G401 (cell line): ENCODE measurements around the gene CRIP3. TPM values are rescaled to one million over a fixed set of nuclear protein-coding genes. Genes with fewer than 3 reads are reported as not detected.
"Not testable (repeated sequence)": the region's sequence is repeated elsewhere in the genome, so short reads cannot be mapped to it uniquely, and the experiment has no call there.

ENCODE experiments used
- DNase-seq: peaks from one replicate; pipeline ENCODE4 v3.0.0-alpha.2; 2015; ENCODE audit warnings: low spot score
- in situ Hi-C: cut with HindIII; loops from 2 replicates; pipeline ENCODE4 v1.10.0; 2016; ENCODE audit warnings: low sequenced_read_pairs, mixed read lengths
- total RNA-seq: library from RNA; depleted of rRNA; stranded (reverse); fragments of >200 nt; shearing (Covaris generic); gene quantifications from 2 replicates; pipeline ENCODE4 v1.2.3, GENCODE V29; 2014

The CRIP3 gene
- total RNA-seq, 1 experiment from 2014 or later, result not detected

DNA sequence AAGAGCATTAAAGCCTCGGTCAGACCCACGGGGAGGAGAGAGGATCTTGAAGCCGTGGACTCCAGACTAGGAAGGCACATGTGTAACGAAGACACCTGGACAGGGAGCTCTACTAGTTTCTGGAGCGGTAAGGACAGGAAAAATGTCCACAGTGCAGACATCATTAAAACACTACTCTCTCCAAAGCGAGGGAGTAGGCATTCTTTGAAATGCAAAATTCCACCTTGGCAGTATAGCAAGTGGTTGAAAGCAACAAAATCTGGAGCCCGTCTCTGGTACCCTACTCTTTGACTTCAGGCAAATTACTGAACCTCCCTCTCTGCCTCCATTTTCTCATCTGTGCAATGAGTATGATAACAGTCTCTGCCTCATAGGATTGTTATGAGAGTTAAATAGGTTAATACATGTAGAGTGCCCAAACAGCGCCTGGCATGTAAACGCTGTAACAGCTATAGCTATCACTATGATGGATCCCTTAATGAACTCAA lies 408 bp upstream of the CRIP3 start:
- no peak for DNase-seq
- in situ Hi-C loops, result no loop called here

DNA sequence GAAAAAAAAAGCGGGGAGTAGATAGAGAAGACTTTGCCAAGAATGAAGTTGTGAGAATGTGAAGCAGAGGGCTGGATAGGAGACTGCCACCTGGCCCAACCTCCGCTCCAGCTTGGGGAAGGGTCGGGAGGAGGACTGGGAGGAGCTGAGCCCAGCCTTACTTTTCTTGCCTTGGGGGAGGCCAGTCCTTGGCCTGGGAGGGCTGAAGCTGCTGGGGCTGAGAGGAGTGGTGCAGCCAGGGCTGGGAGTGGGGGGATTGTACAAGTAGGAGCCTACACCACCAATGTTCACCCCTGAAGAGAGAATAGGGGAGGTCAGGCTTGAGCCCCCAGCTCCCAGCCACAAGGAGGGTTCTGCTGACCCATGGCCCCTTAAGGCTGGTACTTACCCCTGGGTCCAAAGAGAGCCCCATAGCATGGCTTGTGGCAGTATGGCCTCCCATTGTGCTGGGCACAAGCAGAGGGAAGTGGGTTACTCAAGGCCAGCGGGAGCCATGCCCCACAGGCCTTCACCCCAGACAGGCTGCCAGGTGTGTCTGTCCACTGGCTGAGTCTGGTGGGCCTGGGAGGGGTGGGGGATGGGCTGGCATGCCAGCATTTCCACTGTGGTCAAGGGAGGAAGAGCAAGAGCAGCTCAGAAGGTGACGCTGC lies 1.1 kb downstream of the CRIP3 start:
- no peak for DNase-seq
- in situ Hi-C loops, result no loop called here

DNA sequence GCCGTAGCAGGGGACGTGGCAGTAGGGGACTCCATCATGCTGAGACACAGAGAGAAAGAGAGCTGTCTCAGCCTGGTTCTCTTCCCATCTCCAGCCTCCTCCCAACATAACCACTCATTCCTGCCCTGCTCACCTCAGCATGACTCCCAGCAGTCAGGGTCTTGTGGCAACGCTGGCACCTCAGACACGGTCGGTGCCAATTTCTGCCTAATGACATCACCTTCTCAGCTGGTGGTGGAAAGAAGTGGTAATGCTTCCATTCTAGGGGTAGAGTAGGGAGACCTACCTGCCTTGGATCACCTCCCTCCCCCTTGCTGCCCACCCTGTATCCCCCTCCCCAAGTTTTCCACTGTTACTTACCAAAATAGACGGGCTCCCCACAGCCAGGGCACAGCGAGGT lies 2.5 kb downstream of the CRIP3 start:
- DNase-seq, result no peak
- in situ Hi-C loops, result no loop called here

DNA sequence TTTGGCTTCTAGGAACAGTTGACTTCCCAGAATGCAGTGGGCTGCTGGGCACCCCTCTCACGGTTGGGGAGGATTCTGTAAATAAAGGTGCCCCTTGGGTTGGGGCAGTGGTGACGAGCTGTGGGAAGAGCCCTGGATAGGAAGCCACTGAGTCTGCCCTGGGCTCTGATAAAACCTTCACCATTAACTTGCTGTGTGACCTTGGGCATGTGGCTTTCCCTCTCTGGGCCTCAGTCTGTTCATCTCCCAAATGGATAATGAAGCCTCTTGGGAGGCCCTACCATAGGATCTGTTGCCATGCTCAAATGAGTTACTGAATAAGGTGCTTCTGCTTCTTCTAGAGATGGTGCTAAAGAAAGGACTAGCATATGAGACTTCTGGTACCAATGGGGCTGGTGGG lies 3.7 kb downstream of the CRIP3 start:
- DNase-seq, result no peak

DNA sequence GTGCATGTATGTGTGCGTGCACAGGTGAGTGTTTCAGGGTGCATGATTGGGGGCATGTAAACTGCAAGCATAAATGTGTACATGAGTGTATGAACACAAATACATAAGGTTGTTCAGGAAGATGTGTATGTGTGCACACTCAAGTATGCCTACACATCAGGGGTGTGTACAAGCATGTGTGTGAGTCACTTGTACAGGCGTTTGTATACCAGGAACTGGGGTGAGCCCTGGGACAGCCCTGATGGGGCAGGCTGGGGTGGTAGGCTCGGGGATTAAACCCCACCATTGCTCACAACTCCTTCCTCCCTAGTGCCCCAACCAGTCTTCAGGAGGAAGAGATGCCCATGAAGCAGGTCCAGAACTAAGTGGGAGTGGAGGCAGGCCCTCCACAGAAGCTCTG lies 4.3 kb downstream of the CRIP3 start:
- no peak for DNase-seq
- in situ Hi-C loops, result no loop called here

More for the DNA sequence above, 3.7 kb downstream of the CRIP3 start:
- in situ Hi-C loops, result no loop called here

DNA sequence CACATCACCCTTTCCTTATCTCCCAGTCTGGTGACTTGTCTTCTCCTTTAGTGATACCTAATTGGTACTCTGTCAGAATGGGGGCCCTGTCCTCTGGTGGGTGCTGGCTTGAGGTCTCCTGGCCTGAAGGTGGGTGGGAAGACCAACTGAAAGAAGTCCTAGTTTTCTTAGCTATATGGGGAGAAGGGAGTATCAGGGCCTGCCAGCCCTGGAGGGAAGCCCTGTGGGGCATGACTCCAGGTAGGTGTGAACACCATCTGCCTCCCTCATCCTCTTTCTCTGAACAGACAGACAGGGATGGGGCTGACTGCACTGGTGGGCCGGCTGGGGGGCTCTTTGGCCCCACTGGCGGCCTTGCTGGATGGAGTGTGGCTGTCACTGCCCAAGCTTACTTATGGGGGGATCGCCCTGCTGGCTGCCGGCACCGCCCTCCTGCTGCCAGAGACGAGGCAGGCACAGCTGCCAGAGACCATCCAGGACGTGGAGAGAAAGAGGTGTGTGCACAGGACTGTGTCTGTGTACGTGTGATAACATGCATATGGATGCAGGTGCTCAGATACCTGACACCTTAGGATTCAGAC lies 4.8 kb downstream of the CRIP3 start:
- in situ Hi-C loops, result no loop called here
- peak; percentile 7 for DNase-seq

DNA sequence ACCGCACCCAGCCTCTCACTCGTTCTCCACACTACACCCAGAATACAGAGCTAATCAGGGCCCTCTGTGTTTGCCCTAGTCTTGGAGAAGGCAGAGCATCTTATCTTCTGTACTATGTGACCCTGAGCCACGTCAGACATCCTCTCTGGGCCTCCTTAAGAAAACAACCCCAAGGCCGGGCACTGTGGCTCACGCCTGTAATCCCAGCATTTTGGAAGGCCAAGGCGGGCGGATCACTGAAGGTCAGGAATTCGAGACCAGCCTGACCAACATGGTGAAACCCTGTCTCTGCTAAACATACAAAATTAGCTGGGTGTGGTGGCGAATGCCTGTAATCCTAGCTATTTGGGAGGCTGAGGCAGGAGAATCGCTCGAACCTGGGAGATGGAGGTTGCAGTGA lies 5.6 kb downstream of the CRIP3 start:
- in situ Hi-C loops, DNase-seq: not testable (repeated sequence)

DNA sequence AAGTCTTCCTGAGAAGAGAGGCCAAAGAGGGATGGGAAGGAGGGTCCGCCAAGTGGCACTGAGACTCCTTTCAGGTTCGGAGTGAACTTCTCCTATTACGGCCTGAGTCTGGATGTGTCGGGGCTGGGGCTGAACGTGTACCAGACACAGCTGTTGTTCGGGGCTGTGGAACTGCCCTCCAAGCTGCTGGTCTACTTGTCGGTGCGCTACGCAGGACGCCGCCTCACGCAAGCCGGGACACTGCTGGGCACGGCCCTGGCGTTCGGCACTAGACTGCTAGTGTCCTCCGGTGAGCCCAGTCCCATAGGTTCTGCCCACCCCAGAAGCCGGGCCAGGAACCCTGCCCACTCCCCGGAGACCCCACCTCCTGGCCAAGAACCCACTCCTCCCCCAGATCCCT lies 6.5 kb downstream of the CRIP3 start:
- DNase-seq, result no peak
- in situ Hi-C loops, result no loop called here

DNA sequence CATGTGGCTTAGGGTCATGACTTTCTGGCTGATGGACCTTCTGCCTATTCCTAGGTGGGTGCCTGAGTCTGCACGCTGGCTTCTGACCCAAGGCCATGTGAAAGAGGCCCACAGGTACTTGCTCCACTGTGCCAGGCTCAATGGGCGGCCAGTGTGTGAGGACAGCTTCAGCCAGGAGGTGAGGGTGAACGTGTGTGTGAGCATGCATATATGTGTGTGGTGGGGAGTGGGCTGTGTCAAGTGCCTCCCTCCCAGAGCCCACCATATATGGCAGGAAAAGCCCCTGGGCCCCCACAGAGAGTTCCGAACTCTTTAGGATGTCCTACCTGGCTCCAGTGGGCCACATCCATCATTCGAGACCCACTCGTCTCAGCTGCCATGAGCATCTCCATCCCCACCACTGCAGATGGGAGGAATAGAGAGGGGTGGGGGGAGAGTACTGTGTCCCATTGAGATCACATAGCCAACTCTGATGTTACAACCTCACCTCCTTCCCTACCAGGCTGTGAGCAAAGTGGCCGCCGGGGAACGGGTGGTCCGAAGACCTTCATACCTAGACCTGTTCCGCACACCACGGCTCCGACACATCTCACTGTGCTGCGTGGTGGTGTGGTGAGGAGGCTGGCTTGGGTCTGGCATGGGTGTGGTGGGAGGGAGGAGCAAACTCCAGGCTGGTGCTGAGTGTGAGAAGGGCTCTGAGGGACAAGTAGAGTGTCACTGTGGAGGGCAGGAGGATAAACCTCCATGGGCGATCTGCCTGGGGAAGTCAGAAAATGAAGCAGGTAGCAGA lies 7.3 kb downstream of the CRIP3 start:
- DNase-seq, result no peak
- in situ Hi-C loops, result no loop called here

DNA sequence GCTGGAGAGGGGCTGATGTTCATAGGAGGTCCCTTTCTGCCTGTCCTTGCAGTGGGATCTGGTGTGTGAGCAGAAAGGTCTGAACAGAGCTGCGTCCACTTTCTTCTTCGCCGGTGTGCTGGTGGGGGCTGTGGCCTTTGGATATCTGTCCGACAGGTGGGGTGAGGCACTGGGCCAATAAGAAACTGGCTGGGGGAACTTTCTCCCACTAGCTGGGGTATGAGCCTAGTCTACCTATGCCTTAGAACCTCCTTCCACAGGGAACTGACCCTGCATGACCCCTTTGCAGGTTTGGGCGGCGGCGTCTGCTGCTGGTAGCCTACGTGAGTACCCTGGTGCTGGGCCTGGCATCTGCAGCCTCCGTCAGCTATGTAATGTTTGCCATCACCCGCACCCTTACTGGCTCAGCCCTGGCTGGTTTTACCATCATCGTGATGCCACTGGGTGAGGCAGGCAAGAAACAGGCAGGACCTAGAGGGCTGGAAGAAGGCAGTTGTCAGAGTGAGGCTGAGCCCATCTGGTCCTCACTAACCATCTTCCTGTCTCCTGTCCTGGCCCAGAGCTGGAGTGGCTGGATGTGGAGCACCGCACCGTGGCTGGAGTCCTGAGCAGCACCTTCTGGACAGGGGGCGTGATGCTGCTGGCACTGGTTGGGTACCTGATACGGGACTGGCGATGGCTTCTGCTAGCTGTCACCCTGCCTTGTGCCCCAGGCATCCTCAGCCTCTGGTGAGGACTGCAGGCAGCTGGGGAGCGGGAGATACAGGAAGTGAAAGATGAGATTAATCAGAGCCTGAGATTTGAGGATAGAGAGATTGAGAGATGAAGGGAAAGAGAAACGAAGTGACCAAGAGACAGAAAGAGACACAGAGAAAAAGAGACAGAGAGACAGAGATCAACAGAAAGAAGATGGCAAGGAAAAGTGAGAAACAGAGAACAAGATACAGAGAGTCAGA lies 9.0 kb downstream of the CRIP3 start:
- in situ Hi-C loops, result no loop called here
- DNase-seq, result no peak

DNA sequence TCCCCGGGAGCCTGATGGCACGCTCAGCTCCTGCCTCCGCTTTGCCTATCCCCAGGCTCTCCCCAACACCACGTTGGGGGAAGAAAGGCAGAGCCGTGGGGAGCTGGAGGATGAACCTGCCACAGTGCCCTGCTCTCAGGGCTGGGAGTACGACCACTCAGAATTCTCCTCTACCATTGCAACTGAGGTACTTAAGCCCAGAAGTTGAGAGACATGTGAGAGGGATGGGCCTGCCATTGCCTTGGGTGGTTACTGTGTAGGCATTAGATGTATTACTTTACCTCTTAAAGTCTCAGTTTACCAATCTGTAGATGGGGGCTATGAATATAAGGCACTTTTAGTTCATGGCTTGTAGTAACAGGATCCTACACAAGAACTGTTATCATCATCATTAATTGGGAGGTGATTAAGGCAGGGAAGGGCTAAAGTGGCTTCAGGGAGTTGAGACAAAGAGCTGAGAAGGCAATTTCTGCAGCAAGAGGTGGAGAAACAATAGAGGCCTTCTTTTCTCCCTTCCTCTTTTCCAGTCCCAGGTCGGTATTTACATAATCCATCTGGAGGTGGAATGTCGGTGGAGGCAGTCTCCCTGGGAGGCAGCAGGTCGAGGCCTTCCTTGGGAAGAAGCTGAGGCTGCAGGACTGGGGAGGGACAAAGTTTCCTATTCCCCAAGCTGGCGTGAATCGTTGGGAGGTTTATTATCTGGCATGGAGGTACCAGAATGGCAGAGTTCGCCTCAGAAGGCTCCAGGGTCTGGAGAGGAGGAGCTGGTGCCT lies 9.9 kb downstream of the CRIP3 start:
- no peak for DNase-seq

DNA sequence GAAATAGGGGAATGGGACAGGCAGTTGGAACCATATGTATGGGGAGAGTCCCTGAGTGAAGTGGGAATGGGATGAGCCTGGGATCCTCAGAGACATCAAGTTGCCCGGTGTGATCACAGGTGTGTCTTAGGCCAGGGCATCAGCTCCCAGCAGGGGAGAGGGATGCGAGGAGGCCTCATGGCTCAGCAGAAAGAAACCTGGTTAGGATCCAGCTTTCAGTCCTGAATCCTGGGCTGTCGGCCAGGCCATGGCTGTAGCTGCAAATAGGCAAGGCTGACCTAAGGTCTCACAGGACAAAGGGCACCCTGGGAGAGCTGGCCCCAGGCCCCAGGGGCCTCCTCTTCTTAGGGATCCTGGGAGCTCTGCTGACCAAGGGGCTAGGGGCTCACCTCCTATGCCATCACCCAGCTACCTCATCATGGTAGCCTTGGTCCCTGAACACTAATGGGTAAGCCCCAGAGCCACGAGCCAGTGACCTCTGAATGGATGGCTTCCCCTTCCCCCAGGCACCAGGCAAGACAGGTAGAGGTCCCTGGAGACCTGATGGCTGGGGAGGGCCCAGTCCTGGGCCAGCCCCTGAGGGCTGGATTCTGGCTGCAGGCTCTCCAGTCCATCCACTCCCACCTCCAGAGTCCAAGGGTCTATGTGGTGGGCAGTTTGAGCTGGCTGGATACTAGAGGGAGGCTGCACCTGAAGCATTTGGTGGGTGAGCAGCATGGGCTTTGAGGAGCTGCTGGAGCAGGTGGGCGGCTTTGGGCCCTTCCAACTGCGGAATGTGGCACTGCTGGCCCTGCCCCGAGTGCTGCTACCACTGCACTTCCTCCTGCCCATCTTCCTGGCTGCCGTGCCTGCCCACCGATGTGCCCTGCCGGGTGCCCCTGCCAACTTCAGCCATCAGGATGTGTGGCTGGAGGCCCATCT lies 10.7 kb downstream of the CRIP3 start, which contains the start of gene SLC22A7:
Gene SLC22A7 (plus strand): TSS at position 617 of the 921 bp plus-strand sequence. CDS start 99 bp downstream, at position 716.
- in situ Hi-C loops, result no loop called here
- DNase-seq, result peak; percentile 51

More for the DNA sequence above, 9.9 kb downstream of the CRIP3 start:
- in situ Hi-C loops, result no loop called here

DNA sequence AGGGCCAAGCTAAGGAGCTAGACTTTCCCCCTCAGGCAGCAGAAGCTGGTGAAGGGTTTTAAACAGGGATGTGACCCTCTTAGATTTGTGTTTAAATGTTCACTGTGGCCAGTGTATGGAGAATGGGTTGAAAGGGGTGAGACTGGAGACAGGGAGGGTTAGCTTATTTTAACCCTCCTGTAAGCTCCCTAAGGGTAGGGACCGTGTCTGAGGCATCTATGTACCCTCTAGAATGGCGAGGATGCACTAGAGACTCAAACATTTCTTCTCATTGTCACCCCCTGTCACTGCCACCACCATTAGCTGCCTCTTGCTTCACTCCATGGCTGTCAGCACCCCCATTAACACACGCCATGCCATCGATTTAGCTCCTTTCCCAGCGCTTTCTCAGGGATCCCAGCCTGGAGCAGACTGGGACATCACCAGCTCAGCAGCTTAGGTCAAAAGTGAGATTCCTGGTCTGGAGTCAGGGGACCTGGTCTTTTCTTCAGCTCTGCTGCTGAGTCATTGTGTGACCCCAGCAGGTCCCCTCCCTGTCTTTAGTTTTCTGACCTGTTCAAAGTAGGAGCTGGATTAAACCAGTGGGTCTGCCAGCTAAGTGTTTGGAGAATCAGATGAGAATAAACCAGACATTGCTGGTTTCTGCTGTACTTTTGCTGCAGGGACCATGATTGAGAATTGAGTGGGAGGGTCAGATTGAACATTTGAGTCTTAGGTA lies 11.7 kb downstream of the CRIP3 start:
- DNase-seq, result no peak
- in situ Hi-C loops, result no loop called here

DNA sequence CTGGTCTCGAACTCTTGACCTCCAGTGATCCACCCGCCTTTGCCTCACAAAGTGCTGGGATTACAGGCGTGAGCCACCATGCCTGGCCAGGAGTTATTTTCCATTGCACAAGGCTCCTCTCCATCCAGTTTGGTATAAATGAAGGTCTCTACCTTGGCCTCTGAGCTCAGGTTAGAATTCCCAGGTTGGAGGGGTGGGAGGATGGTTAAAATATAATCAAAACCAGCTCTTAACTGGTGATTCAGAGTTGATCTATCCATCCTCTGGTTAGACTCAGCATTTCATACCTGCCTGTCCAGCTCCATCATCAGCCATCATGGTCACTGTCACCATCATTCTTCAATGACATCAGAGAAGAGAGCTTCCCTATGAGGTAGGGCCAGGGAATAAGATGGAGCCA lies 13.2 kb downstream of the CRIP3 start:
- in situ Hi-C loops, result no loop called here
- no peak for DNase-seq

DNA sequence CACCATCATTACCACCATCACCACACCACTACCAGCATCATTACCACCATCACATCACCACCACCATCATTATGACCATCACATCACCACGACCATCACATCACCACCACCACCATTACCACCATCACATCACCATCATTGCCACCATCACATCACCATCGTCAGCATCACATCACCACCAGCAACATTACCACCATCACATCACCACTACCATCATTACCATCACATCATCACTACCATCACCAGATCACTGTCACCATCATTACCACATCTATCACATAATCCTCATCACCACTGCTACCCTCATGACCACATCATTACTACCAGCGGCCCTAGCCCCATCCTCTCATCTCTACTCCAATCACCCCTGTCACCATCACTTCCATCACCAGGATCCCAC lies 14.1 kb downstream of the CRIP3 start:
- no peak for DNase-seq
- in situ Hi-C loops, result no loop called here

DNA sequence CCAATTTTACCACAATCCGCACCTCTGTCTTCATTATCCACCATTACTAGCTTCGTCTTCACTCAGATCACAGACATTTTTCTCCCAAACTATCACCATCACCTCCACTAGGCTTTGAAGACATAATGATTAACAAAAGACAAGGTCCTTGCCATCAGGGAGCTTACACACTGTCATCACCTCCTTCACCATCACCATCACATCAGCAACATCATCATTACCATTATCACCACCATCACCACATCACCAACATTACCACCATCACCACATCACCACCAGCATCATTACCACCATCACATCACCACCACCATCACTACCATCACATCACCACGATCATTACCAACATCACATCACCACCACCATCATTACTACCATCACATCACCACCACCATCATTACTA lies 14.9 kb downstream of the CRIP3 start:
- in situ Hi-C loops, result no loop called here
- no peak for DNase-seq

DNA sequence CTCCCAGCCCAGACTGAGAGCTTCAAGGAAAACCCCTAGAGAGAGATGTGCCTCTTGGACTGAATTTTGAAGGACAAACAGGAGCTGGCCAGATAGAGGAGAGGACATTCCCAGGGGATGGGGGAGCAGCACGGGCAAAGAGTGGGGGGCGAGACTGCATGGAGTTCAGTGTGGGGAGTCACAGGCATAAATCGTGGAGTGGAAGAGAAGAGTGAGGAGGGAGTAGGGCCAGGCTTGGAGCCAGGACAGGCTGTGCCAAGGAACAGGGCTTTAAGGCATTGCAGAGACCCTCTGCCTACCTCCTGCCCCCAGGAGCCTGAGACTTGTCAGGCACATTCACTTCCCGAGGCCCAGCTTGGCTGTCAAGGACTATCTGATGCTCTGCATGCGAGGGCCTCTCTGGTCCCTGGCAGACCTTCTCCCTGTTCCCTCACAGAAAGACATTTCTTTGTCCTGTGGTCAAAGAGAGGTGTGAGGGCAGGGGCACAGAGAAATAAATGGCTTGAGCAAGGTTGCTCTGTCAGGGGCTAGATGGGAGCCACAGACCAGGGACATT lies 15.8 kb downstream of the CRIP3 start:
- in situ Hi-C loops, result no loop called here
- no peak for DNase-seq
